ENCODE data around the gene SNX9.

DNA sequence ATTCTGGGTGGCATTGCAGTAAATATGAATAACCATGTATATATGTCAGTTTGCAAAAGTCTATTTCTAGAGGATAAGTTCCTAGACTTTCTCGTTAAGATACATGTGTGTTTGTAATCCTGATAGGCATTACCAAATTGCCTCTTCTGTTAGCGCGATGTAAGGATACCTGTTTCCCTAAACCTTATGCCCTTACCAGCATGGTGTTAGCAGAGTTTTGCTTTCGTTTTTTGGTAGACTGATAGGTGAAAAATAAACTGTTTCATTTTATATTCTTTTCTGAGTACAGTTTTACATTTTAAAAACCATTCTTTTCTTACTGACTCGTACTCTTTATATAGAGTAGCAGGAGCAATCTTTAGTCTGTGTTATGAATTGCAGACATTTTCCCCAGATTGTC is 32.3 kb downstream of the SNX9 start:
- TF ChIP-seq, protein P1, sequence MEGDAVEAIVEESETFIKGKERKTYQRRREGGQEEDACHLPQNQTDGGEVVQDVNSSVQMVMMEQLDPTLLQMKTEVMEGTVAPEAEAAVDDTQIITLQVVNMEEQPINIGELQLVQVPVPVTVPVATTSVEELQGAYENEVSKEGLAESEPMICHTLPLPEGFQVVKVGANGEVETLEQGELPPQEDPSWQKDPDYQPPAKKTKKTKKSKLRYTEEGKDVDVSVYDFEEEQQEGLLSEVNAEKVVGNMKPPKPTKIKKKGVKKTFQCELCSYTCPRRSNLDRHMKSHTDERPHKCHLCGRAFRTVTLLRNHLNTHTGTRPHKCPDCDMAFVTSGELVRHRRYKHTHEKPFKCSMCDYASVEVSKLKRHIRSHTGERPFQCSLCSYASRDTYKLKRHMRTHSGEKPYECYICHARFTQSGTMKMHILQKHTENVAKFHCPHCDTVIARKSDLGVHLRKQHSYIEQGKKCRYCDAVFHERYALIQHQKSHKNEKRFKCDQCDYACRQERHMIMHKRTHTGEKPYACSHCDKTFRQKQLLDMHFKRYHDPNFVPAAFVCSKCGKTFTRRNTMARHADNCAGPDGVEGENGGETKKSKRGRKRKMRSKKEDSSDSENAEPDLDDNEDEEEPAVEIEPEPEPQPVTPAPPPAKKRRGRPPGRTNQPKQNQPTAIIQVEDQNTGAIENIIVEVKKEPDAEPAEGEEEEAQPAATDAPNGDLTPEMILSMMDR (IDR thresholded peaks at IDR 0.05): no peak
- TF ChIP-seq POLR2A (IDR thresholded peaks at IDR 0.05): no peak

All from body of pancreas (tissue), 4 donors.